Left ventricle myocardium superior (tissue), 1 donor: ENCODE results near the gene ZNF268. TPM values are rescaled to one million over a fixed set of nuclear protein-coding genes. Genes with fewer than 3 reads are reported as not detected.

Source experiments
- ATAC-seq: fragments of 200-7000 bp; cut with Tn5 transposase; one replicate; pipeline ENCODE4 v1.9.1; 2020; ENCODE audit warnings: mild to moderate bottlenecking, moderate library complexity
- DNase-seq: peaks from one replicate; pipeline ENCODE4 v3.0.0-alpha.2; 2020
- intact Hi-C: fragments of 100-400 bp; cut with micrococcal nuclease; formaldehyde crosslinking; loops from one replicate; pipeline ENCODE4 v1.11.0; 2022
- long read RNA-seq: library from polyadenylated mRNA; unstranded; transcript quantifications from one replicate; pipeline ENCODE4 v2.0.0, GENCODE V29; 2021
- total RNA-seq: library from RNA; stranded (reverse); fragmentation: NEBNext Ultra II Directional; extraction: Animal tissue kit (Norgen Biotek cat#: 25700); gene quantifications from one replicate; pipeline ENCODE4 v1.2.1, GENCODE V29; 2021
- donor health status: DM: no; HTN: yes; CAD: no; lungs with severe emphysema.

ZNF268 gene
- total RNA-seq: 9.6 TPM
- long read RNA-seq, full-length matches to known transcripts: 23 of 27 reads
- long read RNA-seq, partial matches to known transcripts: 0 of 27 reads
- long read RNA-seq, other reads (novel, unspliced or antisense): 4 of 27 reads

DNA sequence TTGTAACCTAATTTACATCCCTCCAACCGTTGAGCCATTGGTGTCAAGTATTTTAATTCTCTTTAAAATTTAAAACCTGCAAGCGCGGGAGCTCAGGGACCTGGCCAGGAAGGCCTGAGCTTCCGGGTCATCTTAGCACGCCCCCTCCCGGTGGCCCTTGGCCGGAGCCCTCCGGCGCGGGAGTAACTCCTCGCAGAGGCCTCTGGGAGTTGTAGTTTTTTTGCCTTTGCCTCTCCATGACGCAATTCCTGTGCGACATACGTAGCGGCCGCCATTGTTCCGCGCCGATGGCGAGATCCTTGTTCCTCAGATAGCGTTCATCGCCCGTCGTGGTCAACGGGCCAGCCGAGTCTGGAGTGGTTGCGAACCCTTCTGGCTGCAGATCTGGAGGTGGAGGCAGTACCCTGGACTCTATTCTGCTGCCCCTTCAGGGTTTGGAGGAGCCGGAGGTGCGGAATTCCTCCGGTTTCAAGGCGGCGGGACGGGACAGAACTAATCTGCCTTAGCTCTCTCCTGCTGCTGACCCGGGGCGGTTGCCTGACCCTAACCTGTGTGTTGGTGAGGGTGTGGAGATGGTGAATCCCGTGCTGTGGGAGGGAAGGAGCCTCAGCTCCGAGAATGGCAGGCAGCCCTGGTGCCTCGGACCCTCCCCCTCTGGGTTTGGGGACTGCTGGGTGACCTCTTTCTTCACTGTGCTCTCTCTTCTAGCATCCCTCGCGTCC, at the start of gene ZNF268:
Gene ZNF268 (plus strand): TSS at position 258 of the 722 bp plus-strand sequence. CDS start 503 bp downstream, outside the sequence.
- DNase-seq (peak; percentile 95), ATAC-seq (peak; percentile 98)
- intact Hi-C loops: no loop called here

- no peak for DNase-seq
- ATAC-seq: no peak
- intact Hi-C loops: no loop called here
Measured at GRCh38 chr12:133135747-133136146, 45.5 kb upstream of the ZNF268 start.

GRCh38 chr12:133145981-133146380, 35.3 kb upstream of the ZNF268 start:
- no peak for ATAC-seq
- DNase-seq: no peak
- intact Hi-C loops: no loop called here

GRCh38 chr12:133156125-133156690, 25.1 kb upstream of the ZNF268 start:
- DNase-seq (no peak), ATAC-seq (no peak)
- intact Hi-C loops: no loop called here

DNA sequence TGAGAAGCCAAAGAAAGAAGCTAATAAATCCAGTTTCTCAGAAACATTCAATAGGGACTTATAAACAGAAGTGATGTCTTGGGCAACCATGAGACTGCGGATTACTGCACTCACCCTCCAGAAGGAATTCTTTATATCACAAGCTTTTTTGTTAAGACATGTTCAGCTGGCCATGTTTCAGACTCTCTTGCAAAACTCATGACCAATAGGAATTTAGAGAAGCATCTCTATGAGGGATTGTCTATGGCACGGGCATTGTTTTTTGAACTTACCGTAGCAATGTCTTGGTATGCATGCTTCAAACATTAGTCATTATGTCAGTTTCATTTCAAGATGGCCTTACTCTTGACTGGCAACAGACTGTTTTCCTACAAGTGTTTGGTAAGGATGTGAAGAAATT, 15.5 kb upstream of the ZNF268 start:
- intact Hi-C loops: no loop called here
- ATAC-seq (no peak), DNase-seq (no peak)

DNA sequence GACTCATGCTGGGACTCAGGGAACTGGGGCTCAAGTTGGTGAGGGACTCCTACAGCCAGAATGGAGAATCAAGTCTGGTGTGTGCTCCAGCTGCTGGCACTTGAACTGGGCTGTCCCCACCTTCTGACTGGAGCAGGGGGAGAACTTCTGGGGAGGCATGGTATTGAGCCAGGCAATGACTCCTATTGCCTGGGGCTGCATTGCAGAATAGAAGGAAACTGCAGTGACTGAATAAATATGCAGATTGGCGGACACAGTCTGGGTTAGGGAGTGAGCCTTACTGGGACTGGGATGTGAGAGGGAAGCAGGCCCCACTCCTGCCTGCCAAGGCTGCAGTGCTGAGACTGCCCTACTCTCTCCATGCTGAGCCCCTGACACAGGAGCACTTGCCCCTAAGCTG, 8.8 kb upstream of the ZNF268 start:
- intact Hi-C loops: no loop called here
- no peak for DNase-seq
- no peak for ATAC-seq

GRCh38 chr12:133174901-133175300, 6.4 kb upstream of the ZNF268 start:
- no peak for DNase-seq
- intact Hi-C loops: no loop called here
- no peak for ATAC-seq

DNA sequence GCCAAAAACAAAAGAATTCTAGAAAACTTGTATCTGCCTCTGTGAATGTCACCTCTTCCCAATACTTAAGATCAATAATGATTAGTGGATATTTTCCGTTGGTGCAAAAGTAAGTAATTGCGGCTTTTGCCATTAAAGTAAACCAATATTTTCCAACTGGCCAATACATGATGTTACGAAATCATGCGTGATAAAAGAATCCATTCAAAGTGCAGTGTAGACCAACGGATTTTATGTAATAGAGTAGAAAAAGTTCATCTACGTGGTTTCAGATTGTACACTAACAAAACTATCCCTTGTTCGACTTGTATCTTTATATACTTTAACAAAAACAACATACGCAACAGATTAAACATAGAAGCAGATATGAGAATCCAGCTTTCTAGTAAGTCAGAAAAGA, 626 bp upstream of the ZNF268 start:
- ATAC-seq: no peak
- DNase-seq: no peak
- intact Hi-C loops: no loop called here

GRCh38 chr12:133190176-133190575, 8.9 kb downstream of the ZNF268 start:
- no peak for ATAC-seq
- DNase-seq: no peak
- intact Hi-C loops: no loop called here

DNA sequence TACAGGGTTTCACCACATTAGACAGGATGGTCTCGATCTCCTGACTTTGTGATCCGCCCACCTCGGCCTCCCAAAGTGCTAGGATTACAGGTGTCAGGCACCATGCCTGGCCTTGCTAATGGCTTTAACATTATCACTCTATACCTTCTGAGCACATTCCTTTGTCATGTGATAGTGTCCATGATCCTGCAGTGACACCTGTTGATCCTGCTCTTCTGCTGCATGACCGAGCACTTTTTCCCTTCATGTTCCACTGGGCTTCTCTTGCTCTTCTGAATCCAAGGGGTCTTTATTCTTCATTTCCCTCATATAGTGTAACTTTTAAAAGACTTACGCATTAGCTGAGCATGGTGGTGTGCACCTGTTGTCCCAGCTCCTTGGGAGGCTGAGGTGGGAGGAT, 11.6 kb downstream of the ZNF268 start:
- ATAC-seq: no peak
- intact Hi-C loops: no loop called here
- no peak for DNase-seq

GRCh38 chr12:133201888-133202287, 20.6 kb downstream of the ZNF268 start:
- ATAC-seq (no peak), DNase-seq (no peak)
- intact Hi-C loops: no loop called here

DNA sequence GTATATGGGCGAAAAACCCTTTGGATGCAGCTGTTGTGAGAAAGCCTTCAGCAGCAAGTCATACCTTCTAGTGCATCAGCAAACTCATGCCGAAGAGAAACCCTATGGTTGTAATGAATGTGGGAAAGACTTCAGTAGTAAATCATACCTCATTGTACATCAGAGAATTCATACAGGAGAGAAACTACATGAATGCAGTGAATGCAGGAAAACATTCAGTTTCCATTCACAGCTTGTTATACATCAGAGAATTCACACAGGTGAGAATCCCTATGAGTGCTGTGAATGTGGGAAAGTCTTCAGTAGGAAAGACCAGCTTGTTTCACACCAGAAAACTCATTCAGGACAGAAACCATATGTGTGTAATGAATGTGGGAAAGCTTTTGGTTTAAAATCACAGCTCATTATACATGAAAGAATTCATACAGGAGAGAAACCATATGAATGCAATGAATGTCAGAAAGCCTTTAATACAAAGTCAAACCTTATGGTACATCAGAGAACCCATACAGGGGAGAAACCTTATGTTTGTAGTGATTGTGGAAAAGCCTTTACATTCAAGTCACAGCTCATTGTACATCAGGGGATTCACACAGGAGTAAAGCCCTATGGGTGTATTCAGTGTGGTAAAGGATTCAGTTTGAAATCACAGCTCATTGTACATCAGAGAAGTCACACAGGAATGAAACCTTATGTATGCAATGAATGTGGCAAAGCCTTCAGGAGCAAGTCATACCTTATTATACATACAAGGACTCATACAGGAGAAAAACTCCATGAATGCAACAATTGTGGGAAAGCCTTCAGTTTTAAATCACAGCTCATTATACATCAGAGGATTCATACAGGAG, 21.4 kb downstream of the ZNF268 start:
- intact Hi-C loops: no loop called here
- no peak for ATAC-seq
- no peak for DNase-seq

DNA sequence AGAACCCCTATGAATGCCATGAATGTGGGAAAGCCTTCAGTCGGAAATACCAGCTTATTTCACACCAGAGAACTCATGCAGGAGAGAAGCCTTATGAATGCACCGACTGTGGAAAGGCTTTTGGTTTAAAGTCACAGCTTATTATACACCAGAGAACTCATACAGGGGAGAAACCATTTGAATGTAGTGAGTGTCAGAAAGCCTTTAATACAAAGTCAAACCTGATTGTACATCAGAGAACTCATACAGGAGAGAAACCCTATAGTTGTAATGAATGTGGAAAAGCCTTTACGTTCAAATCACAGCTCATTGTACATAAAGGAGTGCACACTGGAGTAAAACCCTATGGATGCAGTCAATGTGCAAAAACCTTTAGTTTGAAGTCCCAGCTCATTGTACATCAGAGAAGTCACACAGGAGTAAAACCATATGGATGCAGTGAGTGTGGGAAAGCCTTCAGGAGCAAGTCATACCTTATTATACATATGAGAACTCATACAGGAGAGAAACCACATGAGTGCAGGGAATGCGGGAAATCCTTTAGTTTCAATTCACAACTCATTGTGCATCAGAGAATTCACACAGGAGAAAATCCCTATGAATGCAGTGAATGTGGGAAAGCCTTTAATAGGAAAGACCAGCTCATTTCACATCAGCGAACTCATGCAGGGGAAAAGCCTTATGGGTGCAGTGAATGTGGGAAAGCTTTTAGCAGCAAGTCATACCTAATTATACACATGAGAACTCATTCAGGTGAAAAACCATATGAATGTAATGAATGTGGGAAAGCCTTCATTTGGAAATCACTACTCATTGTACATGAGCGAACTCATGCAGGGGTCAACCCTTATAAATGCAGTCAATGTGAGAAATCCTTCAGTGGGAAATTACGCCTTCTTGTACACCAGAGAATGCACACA, 22.3 kb downstream of the ZNF268 start:
- no peak for DNase-seq
- intact Hi-C loops: no loop called here

DNA sequence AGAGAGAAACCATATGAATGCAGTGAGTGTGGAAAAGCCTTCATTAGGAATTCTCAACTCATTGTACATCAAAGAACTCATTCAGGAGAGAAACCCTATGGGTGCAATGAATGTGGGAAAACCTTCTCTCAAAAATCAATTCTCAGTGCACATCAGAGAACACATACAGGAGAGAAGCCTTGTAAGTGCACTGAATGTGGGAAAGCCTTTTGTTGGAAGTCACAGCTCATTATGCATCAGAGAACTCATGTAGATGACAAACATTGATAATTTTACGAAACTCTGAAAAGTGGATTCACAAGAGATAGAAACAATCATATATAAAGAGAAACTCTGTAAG, 22.9 kb downstream of the ZNF268 start:
- intact Hi-C loops: no loop called here
- ATAC-seq (no peak), DNase-seq (no peak)

More for the DNA sequence above, 22.3 kb downstream of the ZNF268 start:
- ATAC-seq: no peak

DNA sequence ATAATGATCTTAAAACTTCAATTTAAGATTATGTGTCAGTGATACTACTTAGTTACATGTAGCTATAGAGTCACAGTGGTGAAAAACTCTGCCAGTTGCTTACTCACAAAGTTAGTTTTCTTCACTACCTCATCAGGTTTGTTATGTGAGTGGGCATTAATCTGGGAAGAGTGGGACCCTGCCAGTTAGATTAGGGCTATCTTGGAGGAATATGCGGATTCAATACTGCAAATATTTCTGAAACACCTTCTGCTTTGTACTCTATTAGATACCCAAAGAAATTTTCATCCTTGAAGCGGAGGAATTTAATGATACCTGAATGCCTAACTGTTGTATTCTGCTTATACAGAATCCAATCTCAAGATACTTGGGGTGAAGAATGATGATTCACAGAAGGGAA, 25.1 kb downstream of the ZNF268 start:
- DNase-seq (no peak), ATAC-seq (no peak)
- intact Hi-C loops: no loop called here

GRCh38 chr12:133215724-133216123, 34.4 kb downstream of the ZNF268 start:
- DNase-seq (no peak), ATAC-seq (no peak)
- intact Hi-C loops: no loop called here

DNA sequence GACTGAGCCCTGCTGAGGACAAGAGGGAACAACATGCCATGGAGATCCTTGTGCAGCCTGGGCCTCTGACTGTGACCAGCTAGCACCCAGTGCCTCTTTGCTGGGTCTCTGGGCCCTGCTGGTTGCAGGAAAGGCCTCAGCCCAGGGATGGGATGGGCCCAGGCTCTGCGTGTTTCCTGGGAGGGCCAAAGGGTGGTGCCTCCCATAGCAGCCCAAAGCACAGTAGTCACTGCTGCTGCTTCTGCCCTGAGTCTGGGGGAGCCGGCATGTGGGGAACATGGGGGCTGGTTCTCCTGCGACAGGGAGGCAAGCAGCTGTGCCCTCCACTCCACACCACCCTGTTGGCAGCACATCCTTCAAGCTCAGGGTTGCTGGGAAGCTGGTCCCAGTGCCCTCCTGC, 35.9 kb downstream of the ZNF268 start:
- DNase-seq (no peak), ATAC-seq (no peak)
- intact Hi-C loops: no loop called here

- ATAC-seq (no peak), DNase-seq (no peak)
- intact Hi-C loops: no loop called here
Measured at GRCh38 chr12:133220521-133220920, 39.2 kb downstream of the ZNF268 start.

DNA sequence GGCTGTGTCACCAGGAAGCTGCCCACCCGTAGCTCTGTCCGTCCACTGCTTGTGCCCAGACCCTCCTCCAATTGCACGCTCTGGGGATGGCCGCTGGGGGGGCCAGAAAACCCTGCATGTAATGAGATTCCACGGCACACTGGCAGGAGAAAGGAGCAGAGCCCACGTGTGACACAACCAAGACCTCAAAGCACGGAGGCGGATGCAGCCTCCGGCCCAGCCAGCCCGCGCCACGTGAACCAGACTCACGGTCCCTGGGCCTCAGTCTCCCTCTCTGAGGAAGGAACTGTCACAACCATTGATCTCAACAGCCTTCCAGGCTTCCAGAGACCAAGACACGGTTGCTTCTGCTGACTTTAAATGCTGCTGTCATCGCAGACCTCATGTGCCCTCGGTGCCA, 39.9 kb downstream of the ZNF268 start:
- no peak for ATAC-seq
- intact Hi-C loops: no loop called here
- DNase-seq: no peak
